Kidney tubule cell (primary cell): Measurements from ENCODE around the gene TMEM115.

Experiments
- DNase-seq: peaks from one replicate; pipeline ENCODE4 v3.0.0-alpha.2; 2018; ENCODE audit warnings: low spot score

TMEM115 gene

GRCh38 chr3:50331364-50331907, 27.9 kb downstream of the TMEM115 start:
- no peak for DNase-seq

GRCh38 chr3:50330330-50330729, 29.0 kb downstream of the TMEM115 start:
- DNase-seq = no peak

- DNase-seq = peak; percentile 97
Measured at GRCh38 chr3:50327943-50328691, 31.2 kb downstream of the TMEM115 start, which contains the start of gene TUSC2. TSS of gene TUSC2 (minus strand) at chr3:50328223. CDS start at chr3:50328099, 124 bp downstream.

GRCh38 chr3:50327129-50327528, 32.2 kb downstream of the TMEM115 start:
- DNase-seq = no peak

GRCh38 chr3:50326182-50326541, 33.2 kb downstream of the TMEM115 start:
- DNase-seq = no peak

- no peak for DNase-seq
Measured at GRCh38 chr3:50325497-50326181, 33.7 kb downstream of the TMEM115 start.

GRCh38 chr3:50325113-50325480, 34.2 kb downstream of the TMEM115 start:
- DNase-seq = no peak

GRCh38 chr3:50324351-50325112, 34.8 kb downstream of the TMEM115 start:
- peak; percentile 69 for DNase-seq

GRCh38 chr3:50323614-50324199, 35.6 kb downstream of the TMEM115 start:
- DNase-seq = no peak

GRCh38 chr3:50323092-50323600, 36.2 kb downstream of the TMEM115 start:
- no peak for DNase-seq

- DNase-seq = no peak
Measured at GRCh38 chr3:50322386-50323091, 36.8 kb downstream of the TMEM115 start, which contains the start of gene HYAL2. TSS of gene HYAL2 (minus strand) at chr3:50322745. CDS start at chr3:50320489, 2,256 bp downstream.

- no peak for DNase-seq
Measured at GRCh38 chr3:50322115-50322385, 37.3 kb downstream of the TMEM115 start.

- DNase-seq = peak; percentile 90
Measured at GRCh38 chr3:50321336-50322114, 37.8 kb downstream of the TMEM115 start.

GRCh38 chr3:50320853-50321335, 38.4 kb downstream of the TMEM115 start:
- DNase-seq = peak; percentile 75

GRCh38 chr3:50319894-50320625, 39.3 kb downstream of the TMEM115 start:
- no peak for DNase-seq

- no peak for DNase-seq
Measured at GRCh38 chr3:50319181-50319893, 40.0 kb downstream of the TMEM115 start.

- DNase-seq = no peak
Measured at GRCh38 chr3:50318615-50319014, 40.7 kb downstream of the TMEM115 start.

GRCh38 chr3:50318163-50318562, 41.2 kb downstream of the TMEM115 start:
- DNase-seq = no peak

GRCh38 chr3:50317300-50317699, 42.0 kb downstream of the TMEM115 start:
- DNase-seq = no peak
